Amygdala (tissue), 56 donors: Measurements from ENCODE around the gene ACAT2.
A peak's percentile ranks its signal among the peaks of the same experiment; 100 is the strongest.
"Not testable (repeated sequence)": the region's sequence is repeated elsewhere in the genome, so short reads cannot be mapped to it uniquely, and the experiment has no call there.

Experiments
- DNase-seq, 56 donors: peaks; one replicate each; lab custom pipeline; 2025; lab: John Stamatoyannopoulos, UW

ACAT2 gene

GRCh38 chr6:159762681-159763293 lies 942 bp downstream of the ACAT2 start:
- DNase-seq: peak in 11 of 56 donors; percentile 13 to 61 (median 31)

- no peak for DNase-seq
Measured at GRCh38 chr6:159766906-159767305, 5.1 kb downstream of the ACAT2 start.

GRCh38 chr6:159769470-159769869 lies 7.6 kb downstream of the ACAT2 start:
- no peak for DNase-seq

DNA sequence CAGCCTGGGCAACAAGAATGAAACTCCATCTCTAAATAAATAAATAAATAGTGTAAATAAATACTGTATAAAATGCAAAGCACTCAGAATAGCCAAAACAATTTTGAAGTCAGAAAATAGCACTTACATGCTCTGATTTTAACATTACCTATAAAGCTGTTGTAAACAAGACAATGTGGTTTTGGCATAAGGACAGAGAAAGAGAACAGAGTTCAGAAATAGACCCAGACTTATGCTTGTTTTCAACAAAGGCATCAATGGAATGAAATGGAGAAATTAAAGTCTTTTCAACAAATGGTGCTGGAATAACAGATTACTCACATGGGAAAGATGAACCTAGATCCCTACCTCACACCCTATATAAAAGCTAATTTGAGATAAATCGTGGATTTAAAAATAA lies 10.4 kb downstream of the ACAT2 start:
- DNase-seq: no peak

GRCh38 chr6:159777240-159777904 lies 15.5 kb downstream of the ACAT2 start:
- DNase-seq: no peak

- DNase-seq: no peak
Measured at GRCh38 chr6:159778131-159778530, 16.3 kb downstream of the ACAT2 start.

DNA sequence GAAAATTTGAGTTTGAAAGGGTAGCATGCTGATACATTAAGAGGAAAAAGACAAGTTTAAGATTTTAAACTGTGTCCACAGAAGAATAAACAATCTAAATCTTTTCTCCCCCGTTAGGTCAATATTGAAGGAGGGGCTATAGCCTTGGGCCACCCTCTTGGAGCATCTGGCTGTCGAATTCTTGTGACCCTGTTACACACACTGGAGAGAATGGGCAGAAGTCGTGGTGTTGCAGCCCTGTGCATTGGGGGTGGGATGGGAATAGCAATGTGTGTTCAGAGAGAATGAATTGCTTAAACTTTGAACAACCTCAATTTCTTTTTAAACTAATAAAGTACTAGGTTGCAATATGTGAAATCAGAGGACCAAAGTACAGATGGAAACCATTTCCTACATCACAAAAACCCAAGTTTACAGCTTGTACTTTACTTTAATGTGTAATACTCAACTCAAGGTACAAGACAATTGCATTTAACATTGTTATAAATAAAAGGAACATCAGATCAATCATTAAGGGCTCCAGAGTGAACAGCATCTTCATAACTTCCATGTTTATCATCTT lies 16.8 kb downstream of the ACAT2 start:
- DNase-seq: no peak

DNA sequence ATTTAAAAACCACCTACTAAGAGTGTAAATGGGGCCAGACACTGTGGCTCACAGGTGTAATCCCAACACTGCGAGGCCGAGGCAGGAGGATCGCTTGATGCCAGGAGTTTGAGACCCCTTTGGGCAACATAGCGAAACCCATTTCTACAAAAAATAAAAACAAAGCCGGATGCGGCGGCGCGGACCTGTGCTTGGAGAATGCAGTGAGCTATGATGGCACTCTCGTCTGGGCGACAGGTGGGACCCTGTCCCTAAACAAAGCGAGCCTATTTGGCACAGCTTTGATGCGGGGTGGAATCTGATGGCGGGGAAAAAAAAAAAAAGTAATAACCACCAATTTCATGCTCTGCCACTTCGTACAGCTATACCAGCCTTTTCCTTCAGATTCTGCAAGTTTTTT lies 26.4 kb downstream of the ACAT2 start:
- DNase-seq: no peak

DNA sequence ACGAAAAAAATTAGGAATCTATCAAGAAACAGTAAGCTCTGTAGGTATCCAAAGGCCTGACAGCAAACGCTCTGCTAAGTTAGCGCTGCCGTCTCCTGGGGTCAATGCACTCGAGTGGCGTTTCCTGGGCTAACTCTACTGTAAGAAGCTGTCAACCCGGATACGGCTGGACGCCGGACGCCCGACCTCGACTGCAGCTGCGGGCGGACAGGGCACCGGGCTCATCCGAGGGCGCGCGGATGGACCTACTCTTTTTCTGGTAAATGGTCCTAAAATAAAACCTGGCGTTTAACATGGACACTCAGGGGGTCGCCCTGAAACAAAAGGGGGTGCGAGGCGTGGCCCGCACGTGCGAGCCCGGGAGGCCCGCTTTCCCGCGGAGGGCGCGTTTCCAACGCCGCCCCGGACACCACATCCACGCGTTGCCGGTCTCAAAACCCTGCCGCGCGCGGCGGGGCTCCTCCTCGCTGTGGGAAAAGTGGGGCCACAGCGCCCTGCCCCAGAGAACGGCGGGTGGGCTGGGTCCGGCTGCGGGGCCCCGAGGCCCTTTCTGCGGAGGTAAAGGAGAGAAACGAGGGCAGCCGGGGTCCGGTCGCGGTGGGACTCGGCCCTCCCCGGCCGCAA lies 27.0 kb downstream of the ACAT2 start:
- peak in 7 of 56 donors; percentile 5 to 62 (median 30) for DNase-seq

DNA sequence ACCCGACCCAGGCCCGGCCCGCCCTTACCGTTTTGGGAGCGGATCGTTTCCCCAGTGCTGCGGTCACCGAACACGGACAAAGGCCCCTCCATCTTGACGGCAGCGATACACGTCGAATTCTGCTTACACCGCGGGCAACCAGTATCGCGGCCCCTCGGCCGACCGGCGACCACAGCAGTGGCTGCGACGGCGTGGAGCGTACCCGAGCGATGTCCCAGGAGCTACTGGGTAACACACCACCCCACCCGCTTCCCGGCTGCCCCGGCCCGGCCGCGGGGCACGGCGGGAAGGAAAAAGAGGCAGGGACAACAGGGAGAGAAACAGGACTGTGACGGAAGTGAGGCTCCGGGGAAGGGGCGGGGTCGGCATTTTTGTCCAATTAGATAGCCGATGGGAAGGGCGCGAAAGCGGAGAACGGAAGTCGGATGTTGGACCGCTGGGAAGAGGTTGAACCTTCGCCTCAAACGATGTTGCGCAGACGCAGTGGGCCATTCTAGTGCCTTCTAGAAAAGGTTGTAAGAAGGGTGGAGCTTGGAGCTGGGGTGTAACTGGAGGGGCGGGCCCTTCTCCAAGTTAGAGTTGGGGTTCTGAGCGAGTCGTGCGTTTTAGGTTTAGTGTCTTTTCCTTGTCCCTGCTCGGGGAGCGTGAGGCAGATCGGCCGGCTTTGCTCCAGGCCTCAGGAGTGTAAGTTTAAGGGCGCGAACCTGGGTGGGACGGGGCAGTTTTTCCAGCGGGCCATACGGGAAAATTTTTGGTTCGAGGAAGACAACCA lies 27.7 kb downstream of the ACAT2 start, which contains the start of gene TCP1:
TCP1 (minus strand) TSS at position 226 of the 772 bp plus-strand sequence; CDS start at position 92, 134 bp downstream.
- DNase-seq: peak; percentile 94 to 100 (median 98)

GRCh38 chr6:159790149-159790955 lies 28.5 kb downstream of the ACAT2 start, which contains the start of gene MRPL18:
Gene MRPL18, plus strand, starts transcription at chr6:159790467. Its CDS starts 121 bp downstream, at chr6:159790588.
- DNase-seq: peak; percentile 71 to 98 (median 93)

- DNase-seq: no peak
Measured at GRCh38 chr6:159790956-159791598, 29.2 kb downstream of the ACAT2 start.

GRCh38 chr6:159794976-159795375 lies 33.1 kb downstream of the ACAT2 start:
- DNase-seq: not testable (repeated sequence)

DNA sequence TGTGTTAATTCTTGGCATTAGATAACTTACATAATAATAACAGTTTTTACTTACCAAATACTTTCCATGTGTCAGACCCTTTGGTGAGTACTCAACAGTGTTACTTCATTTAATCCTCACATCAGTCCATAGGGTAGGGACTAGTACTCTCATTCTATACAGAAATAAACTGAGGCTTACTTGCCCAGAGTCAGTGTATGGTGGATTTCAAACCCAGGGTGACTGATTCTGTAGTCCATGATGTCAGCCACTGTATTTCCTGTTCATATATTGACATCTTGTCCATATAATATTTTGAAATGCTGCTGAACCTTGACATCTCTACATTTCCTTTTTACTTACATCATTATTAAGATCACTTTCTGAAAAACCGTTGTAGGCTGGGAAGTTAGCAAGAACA lies 35.7 kb downstream of the ACAT2 start:
- no peak for DNase-seq

- DNase-seq: no peak
Measured at GRCh38 chr6:159800141-159800865, 38.5 kb downstream of the ACAT2 start, which contains the start of gene PNLDC1. Gene PNLDC1, plus strand, starts transcription at chr6:159800276. Its CDS starts 32 bp downstream, at chr6:159800308.

GRCh38 chr6:159801935-159802334 lies 40.1 kb downstream of the ACAT2 start:
- no peak for DNase-seq

- no peak for DNase-seq
Measured at GRCh38 chr6:159804504-159804903, 42.7 kb downstream of the ACAT2 start.

DNA sequence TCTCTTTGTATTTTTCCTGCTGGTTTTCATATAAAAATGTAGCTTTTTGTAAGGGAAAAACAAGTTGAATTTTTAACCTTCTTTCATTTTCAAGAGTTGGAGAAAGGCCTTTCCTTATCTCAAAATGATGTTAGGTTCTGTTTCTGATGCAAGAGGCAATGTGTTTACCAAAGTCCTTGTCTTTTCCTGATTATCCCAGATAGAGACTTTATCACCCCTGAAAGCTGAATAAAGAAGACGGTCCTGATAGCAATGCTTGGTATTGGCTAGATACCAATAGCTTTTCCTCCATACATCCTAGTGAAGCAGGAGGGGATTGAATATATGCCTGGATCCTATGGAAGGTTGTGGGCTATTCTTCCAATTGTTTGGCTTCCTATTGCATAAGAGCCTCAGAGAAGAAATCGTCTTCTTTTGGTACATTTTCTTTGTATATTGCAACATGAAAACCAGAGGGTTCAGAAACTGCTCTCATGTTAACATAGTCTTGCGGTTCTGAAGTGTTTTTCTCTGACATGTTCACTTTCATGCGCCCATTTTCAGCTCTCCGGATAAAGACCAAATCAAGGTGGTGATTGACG lies 43.7 kb downstream of the ACAT2 start:
- DNase-seq: no peak
